ENCODE results near the gene SF3B1.

- TF ChIP-seq YY1 (IDR thresholded peaks at IDR 0.05; ENCODE audit: insufficient read depth, insufficient replicate concordance, low read depth, low read length) (peak; percentile 96), ZNF274 (CRISPR knock-in tag; IDR thresholded peaks at IDR 0.05) (peak; percentile 65; the same call in 1 of the 2 replicates), EP300 (IDR thresholded peaks at IDR 0.05; ENCODE audit: low read depth in 2 of 2, low read length in 2 of 2) (peak in 1 of 2 experiments; percentile 48; a peak in 2 of 4 replicates), EP300 (CRISPR knock-in tag; IDR thresholded peaks at IDR 0.05; ENCODE audit: borderline replicate concordance) (0 out of 2 replicates have a peak, but pooled peaks have one; percentile 45), ZNF775 (CRISPR knock-in tag; IDR thresholded peaks at IDR 0.05; ENCODE audit: borderline replicate concordance) (0 out of 2 replicates have a peak, but pooled peaks have one; percentile 8), RARG (CRISPR knock-in tag; IDR thresholded peaks at IDR 0.05; ENCODE audit: low read depth) (0 out of 2 replicates have a peak, but pooled peaks have one; percentile 30)
These were observed at the start of gene SF3B1 for GRCh38 chr2:197434541-197435513.
